Colonic mucosa (tissue), 4 donors: ENCODE data around the gene IER5L. TPM values are rescaled to one million over a fixed set of nuclear protein-coding genes. Genes with fewer than 3 reads are reported as not detected.
A peak's percentile ranks its signal among the peaks of the same experiment; 100 is the strongest.

Experiments used
- DNase-seq: peaks from one replicate; pipeline ENCODE4 v3.0.0-alpha.2; 2020
- H3K27ac ChIP-seq: fragments of 200-600 bp; one replicate; pipeline ENCODE4 v1.8.0; 2021
- H3K27me3 ChIP-seq: fragments of 200-600 bp; one replicate; pipeline ENCODE4 v1.8.0; 2021
- H3K36me3 ChIP-seq: fragments of 200-600 bp; one replicate; pipeline ENCODE4 v1.8.0; 2021
- H3K4me1 ChIP-seq: fragments of 200-600 bp; one replicate; pipeline ENCODE4 v1.8.0; 2021; ENCODE audit warnings: mild to moderate bottlenecking
- H3K4me3 ChIP-seq: fragments of 200-600 bp; one replicate; pipeline ENCODE4 v1.8.0; 2021
- H3K9ac ChIP-seq, 2 donors: one replicate each; pipeline ENCODE4 v1.7.0; 2013; ENCODE audit warnings: control low read depth in 2 of 2, low read depth in 2 of 2, low read length in 2 of 2
- H3K9me3 ChIP-seq: fragments of 200-600 bp; one replicate; pipeline ENCODE4 v1.8.0; 2021
- CTCF ChIP-seq: fragments of 200-600 bp; IDR thresholded peaks from one replicate; pipeline ENCODE4 v1.8.0; 2022; ENCODE audit warnings: antibody characterized with exemption, mild to moderate bottlenecking
- intact Hi-C: fragments of 100-400 bp; cut with DNase I; formaldehyde crosslinking; loops from one replicate; pipeline ENCODE4 v1.14.1; 2022
- total RNA-seq, 2 donors: library from RNA; stranded (reverse); fragmentation: NEBNext Ultra II Directional in 1 of 2; extraction: Animal tissue kit (Norgen Biotek cat#: 25700) in 1 of 2; gene quantifications; one replicate each; pipeline ENCODE4 v1.2.1, GENCODE V29; 2021
- donor health status: healthy.
- donor health status: DM: no; HTN: no; CAD: no.
- donor health status: DM: no; HTN: no; CAD: no.

Gene IER5L
- total RNA-seq, 2 donors from 2014 or later, result 9.1 to 9.6 TPM

GRCh38 chr9:129145316-129145715 is 32.7 kb downstream of the IER5L start:
- Histone ChIP-seq H3K4me1 (peaks cover 22% of the 10 kb centered on the region), H3K36me3 (no peaks in the 10 kb centered on the region), H3K27me3 (no peaks in the 10 kb centered on the region), H3K9ac (peak overlapping the region; percentile 37 to 75), H3K4me3 (no peak overlapping the region), H3K9me3 (no peaks in the 10 kb centered on the region), H3K27ac (peak overlapping the region; percentile 67)
- TF ChIP-seq CTCF, result no peak
- intact Hi-C loops, result loop anchor here (10.0 kb wide), 1 partner anchor 349 kb away; no protein-coding TSS in a partner anchor
- DNase-seq, result no peak

- peak overlapping the region; percentile 22 to 45 for H3K9ac ChIP-seq
- TF ChIP-seq CTCF, result peak; percentile 91
- peak; percentile 91 for DNase-seq
- intact Hi-C loops, result loop anchor here (10.0 kb wide), 1 partner anchor 352 kb away; no protein-coding TSS in a partner anchor
- H3K4me1 ChIP-seq, result peaks cover 25% of the 10 kb centered on the region
- H3K4me3 ChIP-seq, result no peak overlapping the region
- H3K36me3 ChIP-seq, result no peaks in the 10 kb centered on the region
- no peaks in the 10 kb centered on the region for H3K27me3 ChIP-seq
- H3K27ac ChIP-seq, result peak overlapping the region; percentile 98
- H3K9me3 ChIP-seq, result no peaks in the 10 kb centered on the region
Measured at GRCh38 chr9:129143031-129143927, 34.8 kb downstream of the IER5L start.

- H3K9me3 ChIP-seq, result no peaks in the 10 kb centered on the region
- H3K36me3 ChIP-seq, result peaks cover 1% of the 10 kb centered on the region
- H3K4me3 ChIP-seq, result no peak overlapping the region
- no peak for DNase-seq
- TF ChIP-seq CTCF, result no peak
- H3K27me3 ChIP-seq, result no peaks in the 10 kb centered on the region
- peak overlapping the region; percentile 98 for H3K27ac ChIP-seq
- H3K4me1 ChIP-seq, result peaks cover 25% of the 10 kb centered on the region
- H3K9ac ChIP-seq, result peak overlapping the region; percentile 22 to 52
- intact Hi-C loops, result loop anchor here (10.0 kb wide), 1 partner anchor 352 kb away; no protein-coding TSS in a partner anchor
Measured at GRCh38 chr9:129142138-129142935, 35.7 kb downstream of the IER5L start.

- TF ChIP-seq CTCF, result no peak
- Histone ChIP-seq H3K27ac (peak overlapping the region; percentile 98), H3K9me3 (no peaks in the 10 kb centered on the region), H3K4me1 (peaks cover 25% of the 10 kb centered on the region), H3K27me3 (no peaks in the 10 kb centered on the region), H3K9ac (peak overlapping the region; percentile 72 to 81), H3K4me3 (peak overlapping the region; percentile 29), H3K36me3 (peaks cover 11% of the 10 kb centered on the region)
- peak; percentile 65 for DNase-seq
- intact Hi-C loops, result loop anchor here (10.0 kb wide), 1 partner anchor 353 kb away; no protein-coding TSS in a partner anchor
Measured at GRCh38 chr9:129141066-129142041, 36.7 kb downstream of the IER5L start.
